G401.6 (cell line): ENCODE measurements around the gene ZDHHC3.
"Not testable (repeated sequence)": the region's sequence is repeated elsewhere in the genome, so short reads cannot be mapped to it uniquely, and the experiment has no call there.

Experiments
- FAIRE-seq: peaks from 2 replicates; lab custom pipeline; 2012; peaks lifted over from hg19 to GRCh38; lab: Jason Lieb, UNC

The ZDHHC3 gene

GRCh38 chr3:44963571-44964325 is 12.2 kb downstream of the ZDHHC3 start:
- FAIRE-seq: no peak

DNA sequence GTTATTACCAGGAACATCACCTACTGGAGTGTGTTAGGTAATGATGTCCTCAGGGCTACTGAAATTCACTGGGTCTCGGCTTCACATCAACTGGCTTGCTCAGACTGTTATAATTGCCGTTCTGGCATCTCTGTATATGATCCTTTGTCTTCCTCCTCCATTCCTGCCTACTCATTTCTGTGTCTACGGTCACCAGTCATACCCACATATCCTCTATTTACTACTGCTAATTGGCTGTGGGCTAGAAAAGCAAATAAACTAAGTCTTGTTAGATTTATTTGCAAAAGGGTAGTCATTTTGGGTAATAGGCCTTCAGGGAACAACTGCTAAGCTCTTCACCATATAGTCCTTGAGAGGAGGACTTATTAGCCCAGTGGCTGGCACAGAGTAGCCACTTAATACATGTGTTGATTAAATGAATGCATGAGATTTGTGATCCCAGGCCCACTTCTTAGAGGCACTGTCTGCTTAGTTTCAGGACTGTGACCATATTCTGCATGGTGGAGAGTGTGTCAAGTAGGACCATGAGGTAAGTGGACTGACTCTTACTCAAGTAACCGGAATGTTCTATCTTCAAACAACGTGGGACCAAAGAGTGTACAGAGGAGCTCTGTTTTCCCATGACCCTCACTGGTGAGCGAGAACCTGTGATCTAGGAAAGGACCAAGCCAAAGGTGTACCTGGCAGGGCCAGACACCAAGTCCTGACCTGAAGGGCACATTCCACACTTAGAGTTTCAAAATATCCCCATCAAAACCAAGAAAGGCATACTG is 13.2 kb downstream of the ZDHHC3 start:
- no peak for FAIRE-seq

DNA sequence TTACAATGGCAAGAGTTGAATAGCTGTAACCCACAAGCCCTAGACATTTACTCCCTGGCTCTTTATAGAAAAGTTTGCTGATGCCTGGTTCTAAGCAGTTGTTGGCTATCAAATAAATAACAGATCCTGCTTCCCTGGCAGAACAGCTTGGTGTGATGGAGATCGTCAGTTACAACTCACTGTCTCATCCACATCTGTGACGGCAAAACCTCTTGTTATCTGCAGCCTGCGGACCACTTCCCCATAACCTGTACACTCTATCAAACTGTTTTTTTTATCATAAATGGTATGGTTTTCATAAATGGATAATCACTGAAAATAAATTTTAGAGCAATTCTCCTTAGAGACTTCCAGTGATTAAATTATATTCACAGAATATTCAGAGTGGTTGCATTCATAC is 14.1 kb downstream of the ZDHHC3 start:
- FAIRE-seq: no peak

- no peak for FAIRE-seq
These were observed 15.5 kb downstream of the ZDHHC3 start for GRCh38 chr3:44960387-44961026.

DNA sequence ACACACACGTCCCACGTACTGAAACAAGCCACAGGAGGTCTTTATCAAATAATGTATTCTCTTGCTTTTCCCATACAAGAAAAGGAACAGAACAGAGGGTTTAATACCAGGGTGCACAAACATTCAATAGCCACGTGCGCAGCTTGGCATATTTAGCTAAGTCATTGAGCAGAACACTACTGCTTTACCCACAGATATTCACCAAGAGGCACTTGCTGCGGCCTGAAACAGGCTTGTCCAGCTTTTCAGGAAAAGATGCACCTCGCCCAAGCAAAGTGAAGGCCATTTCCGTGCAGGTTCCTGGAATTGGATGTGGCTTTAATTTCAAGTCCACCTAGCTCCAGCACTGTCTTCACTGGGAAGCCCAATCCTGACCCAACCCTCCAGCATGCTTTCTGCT is 17.6 kb downstream of the ZDHHC3 start:
- no peak for FAIRE-seq

- no peak for FAIRE-seq
These were observed 18.0 kb downstream of the ZDHHC3 start for GRCh38 chr3:44957986-44958385.

- no peak for FAIRE-seq
These were observed 20.1 kb downstream of the ZDHHC3 start for GRCh38 chr3:44955917-44956316.

- no peak for FAIRE-seq
These were observed 21.0 kb downstream of the ZDHHC3 start for GRCh38 chr3:44954962-44955361.

DNA sequence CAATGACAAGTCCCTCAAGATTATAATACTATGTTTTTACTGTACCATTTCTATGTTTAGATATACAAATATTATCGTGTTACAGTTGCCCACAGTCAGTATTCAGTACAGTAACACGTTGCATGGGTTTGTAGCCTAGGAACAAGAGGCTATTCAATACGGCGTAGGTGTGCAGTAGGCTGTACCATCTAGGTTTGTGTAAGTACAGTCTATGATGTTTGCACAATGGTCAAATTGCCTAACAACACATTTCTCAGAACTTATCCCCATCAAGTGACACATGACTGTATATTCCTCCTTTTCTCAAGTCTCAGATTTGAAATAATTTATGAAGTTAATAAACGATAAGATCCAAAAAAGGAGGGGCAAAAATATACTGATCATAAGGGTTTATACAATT is 21.7 kb downstream of the ZDHHC3 start:
- no peak for FAIRE-seq

DNA sequence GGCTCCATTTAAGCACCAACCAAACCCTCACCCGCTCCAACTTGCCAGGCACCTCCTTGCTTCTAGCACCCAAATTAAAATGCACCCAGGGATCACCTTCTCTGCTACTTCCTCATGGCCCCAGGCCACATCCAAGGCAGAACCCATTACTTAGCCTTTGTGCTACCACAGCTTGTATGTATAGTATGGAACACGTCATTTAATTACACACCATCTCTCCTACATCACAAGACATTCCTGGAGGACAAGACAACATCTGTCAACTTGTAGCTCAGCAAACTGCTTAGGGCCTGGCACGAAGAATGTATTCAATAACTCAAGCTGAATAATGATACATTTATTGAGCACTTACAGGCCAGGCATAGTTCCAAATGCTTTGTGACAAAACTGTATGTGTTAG is 23.3 kb downstream of the ZDHHC3 start:
- FAIRE-seq: no peak

DNA sequence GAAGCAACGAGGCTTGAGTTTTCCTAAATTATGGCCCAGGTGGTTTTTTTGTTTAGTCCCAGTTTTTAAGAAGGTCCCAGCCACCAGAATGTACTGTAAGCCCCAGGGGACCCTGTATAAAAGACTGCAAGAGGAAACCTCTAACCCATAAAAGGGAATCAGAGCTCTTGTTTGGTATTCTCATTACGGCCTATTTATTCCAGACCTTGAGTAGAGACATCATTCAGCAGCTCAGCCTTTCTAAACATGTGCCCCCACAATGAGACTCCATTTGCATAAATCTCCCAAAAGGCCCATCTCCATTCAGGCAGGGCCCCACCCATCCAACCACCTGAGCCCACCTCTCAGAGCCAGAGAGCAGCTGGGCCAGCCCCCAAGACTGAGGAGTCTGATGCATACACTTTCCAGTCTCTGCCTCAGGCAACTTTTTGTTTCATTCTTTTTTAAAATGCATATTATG is 25.7 kb downstream of the ZDHHC3 start:
- FAIRE-seq: no peak

- FAIRE-seq: not testable (repeated sequence)
These were observed 26.2 kb downstream of the ZDHHC3 start for GRCh38 chr3:44949770-44950169.

DNA sequence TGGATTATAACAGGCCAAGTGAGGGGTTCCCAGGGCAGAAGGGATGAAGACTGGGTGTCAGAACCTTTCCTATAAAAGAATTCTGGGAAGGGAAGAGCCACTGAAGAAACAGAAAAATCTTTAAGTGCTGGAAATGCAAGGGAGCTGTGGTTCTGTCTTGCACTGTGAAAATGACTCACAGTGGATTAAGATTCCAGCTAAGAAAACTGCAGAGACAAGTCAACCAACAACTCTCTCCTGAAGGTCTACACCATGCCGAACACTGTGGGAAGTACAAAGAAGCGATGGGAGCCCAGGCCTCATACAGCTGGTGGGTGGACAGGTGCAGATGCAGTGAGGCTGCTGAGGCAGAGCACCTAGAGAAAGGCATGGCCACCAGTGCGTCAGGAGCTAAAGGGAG is 27.7 kb downstream of the ZDHHC3 start:
- no peak for FAIRE-seq

DNA sequence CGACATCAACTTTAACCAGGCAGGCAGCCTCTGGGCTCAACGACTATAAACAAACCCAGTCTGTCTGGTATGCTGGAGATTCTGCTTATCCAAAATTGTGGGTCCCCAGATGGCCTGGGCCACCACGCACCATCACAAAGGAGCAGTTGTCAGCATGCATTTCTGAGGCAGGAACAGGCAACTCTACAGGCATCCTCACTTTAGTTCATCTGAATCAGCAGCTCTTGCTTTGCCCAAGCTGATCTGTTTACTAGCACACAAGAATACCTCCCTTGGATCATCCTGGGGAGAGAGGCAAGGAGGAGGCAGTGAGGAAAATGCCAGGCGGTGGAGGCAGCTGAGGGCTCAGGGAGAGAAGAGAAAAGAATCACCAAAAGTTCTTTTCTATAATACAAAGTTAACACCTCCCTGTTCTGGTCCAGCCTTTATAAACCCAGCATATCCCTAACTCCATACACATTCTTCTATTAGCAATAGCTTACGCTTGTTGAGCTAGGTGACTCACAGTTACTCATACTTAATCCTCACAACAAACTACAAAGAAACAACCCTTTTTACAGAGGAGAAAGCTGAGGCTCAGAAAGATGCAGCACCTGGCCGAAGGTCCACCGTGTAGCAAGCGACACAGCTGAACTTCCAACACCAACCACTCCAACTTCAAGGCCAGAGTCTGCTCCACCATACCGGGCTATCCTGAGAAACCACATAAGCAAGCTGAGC is 33.6 kb downstream of the ZDHHC3 start:
- FAIRE-seq: no peak

GRCh38 chr3:44939581-44940036 is 36.4 kb downstream of the ZDHHC3 start:
- no peak for FAIRE-seq

GRCh38 chr3:44932986-44933944 is 42.7 kb downstream of the ZDHHC3 start:
- no peak for FAIRE-seq

DNA sequence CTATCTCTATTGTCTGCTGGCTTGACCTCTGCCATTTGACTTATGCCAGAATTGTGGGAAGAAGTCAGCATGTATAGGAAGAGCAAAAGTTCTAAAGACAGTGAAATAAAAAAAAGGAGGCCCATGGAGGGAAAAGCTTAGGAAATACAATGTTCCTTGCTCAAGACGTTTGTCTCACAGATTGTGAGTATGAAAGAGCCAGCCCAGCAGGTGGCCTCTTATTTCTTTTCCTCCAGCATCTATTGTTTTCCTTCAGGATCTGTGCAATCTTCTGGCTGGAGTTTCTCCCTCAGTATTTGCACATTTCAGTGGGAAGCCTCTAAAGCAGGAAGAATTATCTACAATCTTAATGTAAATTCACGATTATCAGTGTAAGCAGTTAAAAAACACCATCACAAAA is 43.7 kb downstream of the ZDHHC3 start:
- FAIRE-seq: no peak

DNA sequence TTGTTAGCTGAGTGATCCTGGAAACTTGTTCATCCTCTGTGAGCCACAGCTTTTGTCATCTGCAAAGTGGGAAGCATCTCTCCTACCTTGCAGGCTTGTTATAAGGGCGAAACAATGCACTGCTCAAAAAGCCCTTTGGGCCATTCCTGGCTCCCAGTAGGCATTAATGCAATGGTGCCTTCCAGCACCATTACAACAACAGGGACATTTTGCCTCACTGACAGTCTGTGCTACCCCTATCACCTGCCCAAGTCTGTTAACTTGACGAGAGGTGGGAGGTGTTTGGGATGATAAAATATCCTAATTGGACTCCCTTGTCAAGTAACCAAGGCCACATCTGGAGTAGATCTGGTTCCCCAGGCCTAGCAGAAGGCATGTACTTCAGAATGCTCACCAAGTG is 44.2 kb downstream of the ZDHHC3 start:
- no peak for FAIRE-seq

- no peak for FAIRE-seq
These were observed 45.1 kb downstream of the ZDHHC3 start for GRCh38 chr3:44930911-44931310.

DNA sequence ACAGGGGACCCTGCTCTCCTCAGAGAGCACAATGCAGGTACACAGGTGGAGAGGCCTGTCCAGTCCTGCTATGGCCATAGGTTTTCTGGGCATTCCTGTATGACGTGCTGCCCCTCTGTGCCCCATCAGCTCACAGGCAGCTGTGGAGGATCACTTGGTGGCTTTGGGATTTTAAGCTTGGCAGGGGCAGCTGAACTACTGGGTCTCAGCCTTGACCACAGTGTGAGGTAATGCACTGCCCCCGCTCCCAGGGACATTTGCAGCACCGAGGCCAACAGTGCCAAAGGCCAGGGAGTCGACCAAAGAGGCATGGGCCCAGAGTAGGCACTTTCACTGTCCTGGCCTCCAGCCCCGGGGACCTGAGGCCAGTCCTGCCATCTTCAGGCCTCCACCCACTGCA is 46.2 kb downstream of the ZDHHC3 start:
- FAIRE-seq: no peak

- no peak for FAIRE-seq
These were observed 48.6 kb downstream of the ZDHHC3 start for GRCh38 chr3:44927371-44927770.
